ENCODE measurements around the gene TRIM63. TPM values are rescaled to one million over a fixed set of nuclear protein-coding genes. Genes with fewer than 3 reads are reported as not detected.

Gene TRIM63
- total and polyA plus RNA-seq, 9 of the 15 experiments (the other 6 are each of a cell fraction or from before 2014, with no cell fraction given) = 0.08 to 0.57 (median 0.36) TPM

DNA sequence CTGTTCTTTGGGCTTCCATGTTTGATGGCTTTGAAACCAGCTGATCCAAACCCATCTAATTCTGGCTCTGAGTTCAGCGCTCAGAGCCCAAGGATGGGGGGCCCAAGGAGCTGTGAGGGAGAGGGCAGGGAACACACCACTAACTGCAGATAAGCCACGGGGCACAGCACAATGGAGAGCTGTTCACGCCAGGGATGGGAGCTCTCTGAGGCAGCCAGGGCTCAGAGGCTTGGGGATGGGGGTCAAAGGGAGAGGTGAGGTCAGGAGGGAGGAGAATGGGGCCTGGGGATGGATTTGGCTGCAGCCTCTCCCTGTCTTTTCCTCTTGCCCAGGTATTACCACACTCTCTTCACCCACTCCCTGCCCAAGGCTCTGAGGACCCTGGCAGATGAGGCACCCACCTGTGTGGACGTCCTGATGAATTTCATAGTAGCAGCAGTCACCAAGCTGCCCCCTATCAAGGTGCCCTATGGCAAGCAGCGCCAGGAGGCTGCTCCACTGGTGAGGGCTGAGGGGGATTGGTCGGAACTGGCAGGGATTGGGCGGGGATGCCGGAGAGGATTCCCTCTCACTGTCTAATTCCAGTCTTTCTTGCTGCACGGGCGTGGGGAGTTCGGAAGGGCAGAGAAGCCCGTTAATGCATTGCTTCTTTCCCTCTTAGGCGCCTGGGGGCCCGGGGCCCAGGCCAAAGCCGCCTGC lies 32.8 kb downstream of the TRIM63 start:
- Histone ChIP-seq H3K27me3 (ENCODE audit: control insufficient read depth in 2 of 2, insufficient read depth in 2 of 2, low read length in 2 of 2) (no peaks in the 10 kb centered on the region), H2AFZ (ENCODE audit: low read depth, low read length) (peak overlapping the region; percentile 98), H3K27ac (ENCODE audit: extremely low read depth, low read depth, low read length) (peak overlapping the region; percentile 87), H4K20me1 (replicated peaks; ENCODE audit: control insufficient read depth, insufficient read depth, low read length) (no peaks in the 10 kb centered on the region), H3K4me2 (ENCODE audit: insufficient read depth, low read length) (peak overlapping the region; percentile 99), H3K4me1 (replicated peaks in 1 of 2; ENCODE audit: control insufficient read depth in 2 of 2, insufficient read depth in 2 of 2, low read length in 2 of 2) (peaks cover 31 to 62% of the 10 kb centered on the region in 2 experiments), H3K9me1 (ENCODE audit: control insufficient read depth, insufficient read depth, low read length) (no peaks in the 10 kb centered on the region), H3K9ac (ENCODE audit: insufficient read depth in 1 of 2, low read depth in 2 of 2, low read length in 2 of 2) (peak overlapping the region; percentile 93 to 96), H3K36me3 (ENCODE audit: control insufficient read depth, insufficient read depth, low read length) (no peaks in the 10 kb centered on the region), H3K9me3 (replicated peaks; ENCODE audit: control insufficient read depth, insufficient read depth, low read depth, low read length) (no peaks in the 10 kb centered on the region), H3K79me2 (ENCODE audit: control insufficient read depth, insufficient read depth, low read length) (peaks cover 8% of the 10 kb centered on the region; the same call in 2 of the 3 replicates), H3K4me3 (peak overlapping the region; percentile 77)
- POLR2A ChIA-PET = interaction anchor here (0.6 to 3.1 kb wide), 18 partner anchors 10 to 436 kb away, joined by 3 to 23 read pairs (median 4); partner anchors contain the start of genes PDIK1L and SLC30A2
- no peak for DNase-seq (ENCODE audit: extremely low read depth in 1 of 4, low spot score in 3 of 4)
- CTCF ChIA-PET (ENCODE audit: low intra/inter-chr PET ratio) = interaction anchor here (1.3 to 3.9 kb wide), 3 partner anchors 71 to 139 kb away, joined by 4 to 65 read pairs (median 15); no protein-coding TSS in a partner anchor
- in situ Hi-C loops (cut with MboI) (no loop called here), intact Hi-C loops (cut with micrococcal nuclease) (no loop called here)
- WGBS (ENCODE audit: insufficient coverage, low coverage, missing lambda C conversion rate) = 15% methylated on average over 15 of the region's 15 CpGs
- no peak for FAIRE-seq
- BruUV-seq (replicated peaks) = TSS peak; percentile 72
- ATAC-seq = peak; percentile 1
- TF ChIP-seq HMGXB4 (CRISPR knock-in tag; IDR thresholded peaks at IDR 0.05) (no peak; the same call in 1 of the 2 replicates), EP400 (IDR thresholded peaks at IDR 0.05) (no peak), HDAC1 (IDR thresholded peaks at IDR 0.05) (no peak), BRD9 (IDR thresholded peaks at IDR 0.05; ENCODE audit: low read depth, partially characterized antibody) (no peak), ZNF561 (CRISPR knock-in tag; conservative IDR thresholded peaks at IDR 0.05) (no peak), RREB1 (CRISPR knock-in tag; IDR thresholded peaks at IDR 0.05) (0 out of 2 replicates have a peak, but pooled peaks have one; percentile 23), TAF1 (IDR thresholded peaks at IDR 0.05; ENCODE audit: control insufficient read depth, extremely low read depth, insufficient read depth, low read length, severe bottlenecking) (no peak)
- TF ChIP-seq, protein P1, sequence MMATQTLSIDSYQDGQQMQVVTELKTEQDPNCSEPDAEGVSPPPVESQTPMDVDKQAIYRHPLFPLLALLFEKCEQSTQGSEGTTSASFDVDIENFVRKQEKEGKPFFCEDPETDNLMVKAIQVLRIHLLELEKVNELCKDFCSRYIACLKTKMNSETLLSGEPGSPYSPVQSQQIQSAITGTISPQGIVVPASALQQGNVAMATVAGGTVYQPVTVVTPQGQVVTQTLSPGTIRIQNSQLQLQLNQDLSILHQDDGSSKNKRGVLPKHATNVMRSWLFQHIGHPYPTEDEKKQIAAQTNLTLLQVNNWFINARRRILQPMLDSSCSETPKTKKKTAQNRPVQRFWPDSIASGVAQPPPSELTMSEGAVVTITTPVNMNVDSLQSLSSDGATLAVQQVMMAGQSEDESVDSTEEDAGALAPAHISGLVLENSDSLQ (IDR thresholded peaks at IDR 0.05) = no peak
- TF ChIP-seq, protein P2, sequence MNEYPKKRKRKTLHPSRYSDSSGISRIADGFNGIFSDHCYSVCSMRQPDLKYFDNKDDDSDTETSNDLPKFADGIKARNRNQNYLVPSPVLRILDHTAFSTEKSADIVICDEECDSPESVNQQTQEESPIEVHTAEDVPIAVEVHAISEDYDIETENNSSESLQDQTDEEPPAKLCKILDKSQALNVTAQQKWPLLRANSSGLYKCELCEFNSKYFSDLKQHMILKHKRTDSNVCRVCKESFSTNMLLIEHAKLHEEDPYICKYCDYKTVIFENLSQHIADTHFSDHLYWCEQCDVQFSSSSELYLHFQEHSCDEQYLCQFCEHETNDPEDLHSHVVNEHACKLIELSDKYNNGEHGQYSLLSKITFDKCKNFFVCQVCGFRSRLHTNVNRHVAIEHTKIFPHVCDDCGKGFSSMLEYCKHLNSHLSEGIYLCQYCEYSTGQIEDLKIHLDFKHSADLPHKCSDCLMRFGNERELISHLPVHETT (CRISPR knock-in tag; conservative IDR thresholded peaks at IDR 0.05 in 1 of 2, IDR thresholded peaks at IDR 0.05 in 1 of 2) = no peak
